Measurements from ENCODE around the gene DENND5A. TPM values are rescaled to one million over a fixed set of nuclear protein-coding genes. Genes with fewer than 3 reads are reported as not detected.

The DENND5A gene
- total RNA-seq, 1 experiment from 2014 or later, result 37.7 TPM

DNA sequence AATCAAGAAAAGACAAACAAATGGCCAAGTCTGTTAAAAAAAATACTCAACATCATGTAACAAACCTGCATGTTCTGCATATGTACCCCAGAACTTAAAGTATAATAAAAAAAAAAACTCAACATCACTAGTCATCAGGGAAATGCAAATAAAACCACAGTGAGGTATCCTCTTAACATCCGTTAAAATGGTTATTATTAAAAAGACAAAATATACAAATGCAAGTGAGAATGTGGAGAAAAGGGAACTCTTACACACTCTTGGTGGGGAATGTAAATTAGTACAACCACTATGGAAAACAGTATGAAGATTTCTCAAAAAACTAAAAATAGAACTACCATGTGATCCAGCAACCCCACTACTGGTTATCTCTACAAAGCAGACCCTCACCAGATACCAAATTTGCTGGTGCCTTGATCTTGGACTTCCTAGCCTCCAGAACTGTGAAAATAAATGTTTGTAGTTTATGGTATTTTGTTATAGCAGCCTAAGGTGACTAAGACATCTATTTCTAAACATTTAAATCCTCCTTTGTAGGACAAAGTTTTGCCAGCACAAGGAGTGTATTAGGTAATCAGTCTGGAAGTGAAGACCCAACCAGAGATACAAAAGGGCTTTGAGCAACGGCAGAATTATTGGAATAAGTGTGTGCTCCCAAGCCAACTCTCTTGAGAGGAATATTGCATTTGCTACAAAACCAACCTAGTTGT, 141.4 kb downstream of the DENND5A start:
- BruUV-seq (replicated peaks), result no TSS peak
- Histone ChIP-seq H3K4me3 (ENCODE audit: low read length) (no peak overlapping the region), H3K9me2 (replicated peaks; ENCODE audit: low read length) (no peaks in the 10 kb centered on the region), H3K36me3 (ENCODE audit: low read depth, low read length) (no peaks in the 10 kb centered on the region), H2AFZ (ENCODE audit: low read length) (no peak overlapping the region), H3K27ac (ENCODE audit: low read length) (no peak overlapping the region), H4K20me1 (ENCODE audit: low read length) (no peaks in the 10 kb centered on the region), H3K4me1 (ENCODE audit: insufficient read depth, low read length) (peaks cover 12% of the 10 kb centered on the region), H3K9me3 (ENCODE audit: low read length) (no peaks in the 10 kb centered on the region), H3K9ac (ENCODE audit: low read length) (no peak overlapping the region), H3F3A (ENCODE audit: low read length, unreplicated experiment) (no peaks in the 10 kb centered on the region), H3K27me3 (ENCODE audit: low read length) (no peaks in the 10 kb centered on the region), H3K79me2 (ENCODE audit: low read length) (no peaks in the 10 kb centered on the region), H3K4me2 (ENCODE audit: low read length) (no peak overlapping the region)
- TF ChIP-seq, protein P1, sequence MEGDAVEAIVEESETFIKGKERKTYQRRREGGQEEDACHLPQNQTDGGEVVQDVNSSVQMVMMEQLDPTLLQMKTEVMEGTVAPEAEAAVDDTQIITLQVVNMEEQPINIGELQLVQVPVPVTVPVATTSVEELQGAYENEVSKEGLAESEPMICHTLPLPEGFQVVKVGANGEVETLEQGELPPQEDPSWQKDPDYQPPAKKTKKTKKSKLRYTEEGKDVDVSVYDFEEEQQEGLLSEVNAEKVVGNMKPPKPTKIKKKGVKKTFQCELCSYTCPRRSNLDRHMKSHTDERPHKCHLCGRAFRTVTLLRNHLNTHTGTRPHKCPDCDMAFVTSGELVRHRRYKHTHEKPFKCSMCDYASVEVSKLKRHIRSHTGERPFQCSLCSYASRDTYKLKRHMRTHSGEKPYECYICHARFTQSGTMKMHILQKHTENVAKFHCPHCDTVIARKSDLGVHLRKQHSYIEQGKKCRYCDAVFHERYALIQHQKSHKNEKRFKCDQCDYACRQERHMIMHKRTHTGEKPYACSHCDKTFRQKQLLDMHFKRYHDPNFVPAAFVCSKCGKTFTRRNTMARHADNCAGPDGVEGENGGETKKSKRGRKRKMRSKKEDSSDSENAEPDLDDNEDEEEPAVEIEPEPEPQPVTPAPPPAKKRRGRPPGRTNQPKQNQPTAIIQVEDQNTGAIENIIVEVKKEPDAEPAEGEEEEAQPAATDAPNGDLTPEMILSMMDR (conservative IDR thresholded peaks at IDR 0.05; ENCODE audit: low read depth, low read length), result no peak
- no peak for TF ChIP-seq EZH2phosphoT487 (IDR thresholded peaks at IDR 0.05; ENCODE audit: borderline replicate concordance, low read length)
- TF ChIP-seq EZH2 (IDR thresholded peaks at IDR 0.05; ENCODE audit: low read length, unreplicated experiment), result no peak
- intact Hi-C loops (cut with micrococcal nuclease), result no loop called here
- ATAC-seq (no peak), DNase-seq (no peak)
- ChIA-PET CTCF (no interaction called here), POLR2A (ENCODE audit: unreplicated experiment) (no interaction called here)

DNA sequence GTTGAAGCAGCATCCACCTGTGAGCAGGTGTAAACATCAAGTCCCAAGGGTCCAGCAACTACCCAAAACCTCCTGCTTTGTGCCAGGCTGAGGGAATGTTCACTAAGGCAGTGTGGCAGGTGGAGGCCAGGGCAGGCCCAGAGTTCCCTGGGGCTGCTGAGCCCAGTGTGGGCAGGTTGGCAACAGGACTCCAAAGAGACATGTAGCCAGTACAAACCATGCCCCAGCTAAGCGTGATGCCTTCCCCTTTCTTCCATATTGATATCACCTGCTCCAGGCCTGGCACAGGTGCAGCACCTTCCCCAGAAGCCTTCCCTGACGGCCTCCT, 143.7 kb downstream of the DENND5A start:
- no peaks in the 10 kb centered on the region for H4K20me1 ChIP-seq (ENCODE audit: low read length)
- CTCF ChIA-PET, result no interaction called here

More for the DNA sequence above, 143.7 kb downstream of the DENND5A start:
- no peak for DNase-seq
- Histone ChIP-seq H3K4me2 (ENCODE audit: low read length) (no peak overlapping the region), H3K4me3 (ENCODE audit: low read length) (no peak overlapping the region), H3K27ac (ENCODE audit: low read length) (no peak overlapping the region), H3F3A (ENCODE audit: low read length, unreplicated experiment) (no peaks in the 10 kb centered on the region), H3K9me3 (ENCODE audit: low read length) (no peaks in the 10 kb centered on the region), H3K79me2 (ENCODE audit: low read length) (no peaks in the 10 kb centered on the region), H3K27me3 (ENCODE audit: low read length) (no peaks in the 10 kb centered on the region), H3K9me2 (replicated peaks; ENCODE audit: low read length) (no peaks in the 10 kb centered on the region), H3K36me3 (ENCODE audit: low read depth, low read length) (no peaks in the 10 kb centered on the region), H3K4me1 (ENCODE audit: insufficient read depth, low read length) (peaks cover under 1% of the 10 kb centered on the region), H2AFZ (ENCODE audit: low read length) (no peak overlapping the region), H3K9ac (ENCODE audit: low read length) (no peak overlapping the region)
- intact Hi-C loops (cut with micrococcal nuclease), result no loop called here
- POLR2A ChIA-PET (ENCODE audit: unreplicated experiment), result no interaction called here
- TF ChIP-seq, protein P1 (conservative IDR thresholded peaks at IDR 0.05; ENCODE audit: low read depth, low read length), result no peak
- TF ChIP-seq EZH2phosphoT487 (IDR thresholded peaks at IDR 0.05; ENCODE audit: borderline replicate concordance, low read length), result no peak
- TF ChIP-seq EZH2 (IDR thresholded peaks at IDR 0.05; ENCODE audit: low read length, unreplicated experiment), result no peak
- ATAC-seq, result no peak
- no TSS peak for BruUV-seq (replicated peaks)

Data from PC-3 (cell line).